GM23248 (cell line): ENCODE data around the gene INTS2. TPM values are rescaled to one million over a fixed set of nuclear protein-coding genes. Genes with fewer than 3 reads are reported as not detected.
A peak's percentile ranks its signal among the peaks of the same experiment; 100 is the strongest.

Experiments used
- DNase-seq: peaks from one replicate; pipeline ENCODE4 v3.0.0-alpha.2; 2015
- H2AFZ ChIP-seq: fragments of 200-600 bp; sonication (generic); 2 replicates; pipeline ENCODE4 v1.6.1; 2016; ENCODE audit warnings: antibody characterized with exemption
- H3F3A ChIP-seq: fragments of 200-600 bp; sonication (generic); 2 replicates; pipeline ENCODE4 v1.6.1; 2016; ENCODE audit warnings: mild to moderate bottlenecking, antibody characterized with exemption, mixed run types; ENCODE audit not compliant: insufficient read depth
- H3K27ac ChIP-seq: fragments of 200-600 bp; sonication (generic); 2 replicates; pipeline ENCODE4 v1.5.1; 2016; ENCODE audit warnings: mild to moderate bottlenecking
- H3K27me3 ChIP-seq: fragments of 200-600 bp; sonication (generic); replicated peaks from 2 replicates; pipeline ENCODE4 v1.6.1; 2016; ENCODE audit warnings: mild to moderate bottlenecking; ENCODE audit not compliant: insufficient read depth
- H3K36me3 ChIP-seq: fragments of 200-600 bp; sonication (generic); 2 replicates; pipeline ENCODE4 v1.6.1; 2016; ENCODE audit warnings: low read depth, mild to moderate bottlenecking
- H3K4me1 ChIP-seq: fragments of 200-600 bp; sonication (generic); 2 replicates; pipeline ENCODE4 v1.6.1; 2016; ENCODE audit warnings: mild to moderate bottlenecking; ENCODE audit not compliant: insufficient read depth
- H3K4me2 ChIP-seq: fragments of 200-600 bp; sonication (generic); one replicate; pipeline ENCODE4 v1.6.1; 2016; ENCODE audit warnings: mild to moderate bottlenecking; ENCODE audit not compliant: unreplicated experiment
- H3K4me3 ChIP-seq: fragments of 200-600 bp; sonication (generic); 2 replicates; pipeline ENCODE4 v1.5.1; 2016; ENCODE audit warnings: mild to moderate bottlenecking
- H3K79me2 ChIP-seq: fragments of 200-600 bp; sonication (generic); 2 replicates; pipeline ENCODE4 v1.6.1; 2016; ENCODE audit warnings: mild to moderate bottlenecking; ENCODE audit not compliant: insufficient read depth
- H3K9ac ChIP-seq: fragments of 200-600 bp; sonication (generic); 2 replicates; pipeline ENCODE4 v1.6.1; 2016; ENCODE audit warnings: mild to moderate bottlenecking
- H3K9me2 ChIP-seq: fragments of 200-600 bp; sonication (generic); 2 replicates; pipeline ENCODE4 v1.6.1; 2016; ENCODE audit warnings: mixed run types, mild to moderate bottlenecking, moderate library complexity; ENCODE audit not compliant: insufficient read depth
- H3K9me3 ChIP-seq: fragments of 200-600 bp; sonication (generic); one replicate; pipeline ENCODE4 v1.6.1; 2017; ENCODE audit warnings: low read depth
- H4K20me1 ChIP-seq: fragments of 200-600 bp; sonication (generic); 2 replicates; pipeline ENCODE4 v1.6.0; 2016; ENCODE audit not compliant: insufficient read depth
- EZH2 ChIP-seq: fragments of 200-600 bp; sonication (generic); IDR thresholded peaks from 2 replicates; pipeline ENCODE4 v1.6.1; 2018; ENCODE audit warnings: antibody characterized with exemption, mild to moderate bottlenecking; ENCODE audit not compliant: insufficient read depth, poor library complexity, severe bottlenecking
- EZH2phosphoT487 ChIP-seq: fragments of 200-600 bp; sonication (generic); IDR thresholded peaks from 2 replicates; pipeline ENCODE4 v1.6.1; 2018; ENCODE audit warnings: antibody characterized with exemption, moderate library complexity, mild to moderate bottlenecking, low read depth; ENCODE audit not compliant: insufficient read depth
- WGBS, 2 experiments: methylation state at CpG; one replicate each; pipeline ENCODE4 v1.1.6; 2015 to 2017; ENCODE audit warnings: low lambda C conversion rate in 2 of 2, low coverage in 1 of 2; ENCODE audit errors: missing lambda C conversion rate in 2 of 2; 5-methylcytosine and 5-hydroxymethylcytosine counted together
- in situ Hi-C: fragments of 300-500 bp; cut with MboI; formaldehyde crosslinking; loops from 2 replicates; pipeline ENCODE4 v1.15.0; 2020
- polyA plus RNA-seq: library from polyadenylated mRNA; unstranded; fragments of >200 nt; fragmentation: Nextera tagmentation; extraction: Ambion mirVana; gene quantifications from 2 replicates; pipeline ENCODE4 v1.2.1, GENCODE V29; 2016
- total RNA-seq: library from RNA; depleted of rRNA; stranded (reverse); fragments of >200 nt; shearing (Covaris generic); gene quantifications from 2 replicates; pipeline ENCODE4 v1.2.3, GENCODE V29; 2014

INTS2 gene
- total and polyA plus RNA-seq, 2 experiments from 2014 or later: 3.2 to 7.8 TPM

- 96 to 97% methylated on average over 3 to 4 of the region's 4 CpGs for WGBS, 2 experiments
- Histone ChIP-seq H3K79me2 (no peaks in the 10 kb centered on the region), H3K9me2 (no peaks in the 10 kb centered on the region), H2AFZ (no peak overlapping the region), H3K4me1 (no peaks in the 10 kb centered on the region), H3F3A (no peaks in the 10 kb centered on the region), H3K36me3 (0 out of 2 replicates have a peak, but pooled peaks cover 14% of the 10 kb centered on the region), H3K4me3 (no peak overlapping the region), H4K20me1 (no peaks in the 10 kb centered on the region), H3K9me3 (no peaks in the 10 kb centered on the region), H3K27me3 (no peaks in the 10 kb centered on the region), H3K27ac (no peak overlapping the region), H3K9ac (no peak overlapping the region), H3K4me2 (no peak overlapping the region)
- no peak for DNase-seq
- in situ Hi-C loops: no loop called here
- TF ChIP-seq EZH2 (no peak), EZH2phosphoT487 (no peak)
Measured at GRCh38 chr17:61880589-61881102, 47.1 kb downstream of the INTS2 start.

- Histone ChIP-seq H3K9me3 (no peaks in the 10 kb centered on the region), H3F3A (no peaks in the 10 kb centered on the region), H3K9ac (no peak overlapping the region), H4K20me1 (no peaks in the 10 kb centered on the region), H3K4me1 (no peaks in the 10 kb centered on the region), H2AFZ (no peak overlapping the region), H3K9me2 (no peaks in the 10 kb centered on the region), H3K79me2 (no peaks in the 10 kb centered on the region), H3K27ac (no peak overlapping the region), H3K4me2 (no peak overlapping the region), H3K36me3 (peaks cover 20% of the 10 kb centered on the region; the same call in 1 of the 2 replicates), H3K4me3 (no peak overlapping the region), H3K27me3 (no peaks in the 10 kb centered on the region)
- peak; percentile 4 for DNase-seq
- no peak for TF ChIP-seq EZH2
- TF ChIP-seq EZH2phosphoT487: no peak
- in situ Hi-C loops: no loop called here
- WGBS, 2 experiments: 93 to 97% methylated on average over 3 of the region's 3 CpGs
Measured at GRCh38 chr17:61878984-61879612, 48.7 kb downstream of the INTS2 start.

DNA sequence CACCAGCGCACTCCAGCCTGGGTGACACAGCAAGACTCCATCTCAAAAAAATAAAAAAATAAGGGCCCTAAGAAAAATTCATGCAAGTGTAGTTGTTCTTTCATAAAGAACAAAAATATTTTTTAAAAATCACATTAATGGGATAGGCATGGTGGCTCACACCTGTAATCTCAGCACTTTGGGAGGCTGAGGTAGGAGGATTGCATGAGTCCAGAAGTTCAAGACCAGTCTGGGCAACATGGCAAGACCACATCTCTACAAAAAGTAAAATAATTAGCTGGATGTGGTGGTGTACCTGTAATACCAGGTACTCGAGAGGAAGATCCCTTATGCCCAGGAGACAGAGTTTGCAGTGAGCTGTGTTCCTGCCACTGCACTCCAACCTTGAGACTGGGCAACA is 49.3 kb downstream of the INTS2 start:
- H3K9me2 ChIP-seq: no peaks in the 10 kb centered on the region
- H3F3A ChIP-seq: no peaks in the 10 kb centered on the region
- H3K79me2 ChIP-seq: no peaks in the 10 kb centered on the region
- no peak overlapping the region for H3K4me2 ChIP-seq
- DNase-seq: no peak
- TF ChIP-seq EZH2phosphoT487 (no peak), EZH2 (no peak)
- no peaks in the 10 kb centered on the region for H3K27me3 ChIP-seq
- H3K4me3 ChIP-seq: no peak overlapping the region
- H4K20me1 ChIP-seq: no peaks in the 10 kb centered on the region
- H2AFZ ChIP-seq: no peak overlapping the region
- WGBS, 2 experiments: 77 to 91% methylated on average over 2 of the region's 2 CpGs
- in situ Hi-C loops: no loop called here
- peaks cover 20% of the 10 kb centered on the region; the same call in 1 of the 2 replicates for H3K36me3 ChIP-seq
- H3K27ac ChIP-seq: no peak overlapping the region
- H3K9ac ChIP-seq: no peak overlapping the region
- H3K9me3 ChIP-seq: no peaks in the 10 kb centered on the region
- H3K4me1 ChIP-seq: no peaks in the 10 kb centered on the region

- Histone ChIP-seq H3K9me2 (no peaks in the 10 kb centered on the region), H3K27me3 (no peaks in the 10 kb centered on the region), H3K36me3 (peaks cover 20% of the 10 kb centered on the region; the same call in 1 of the 2 replicates), H2AFZ (no peak overlapping the region), H3K27ac (no peak overlapping the region), H3K9me3 (no peaks in the 10 kb centered on the region), H3K9ac (no peak overlapping the region), H3K4me3 (no peak overlapping the region), H3K4me1 (no peaks in the 10 kb centered on the region), H3K4me2 (no peak overlapping the region), H4K20me1 (no peaks in the 10 kb centered on the region), H3F3A (no peaks in the 10 kb centered on the region), H3K79me2 (no peaks in the 10 kb centered on the region)
- DNase-seq: no peak
- in situ Hi-C loops: no loop called here
- WGBS, 2 experiments: 95 to 97% methylated on average over 2 of the region's 2 CpGs
- no peak for TF ChIP-seq EZH2
- TF ChIP-seq EZH2phosphoT487: no peak
Measured at GRCh38 chr17:61877837-61878236, 49.9 kb downstream of the INTS2 start.

GRCh38 chr17:61875804-61876203 is 52.0 kb downstream of the INTS2 start:
- Histone ChIP-seq H2AFZ (no peak overlapping the region), H3K27me3 (no peaks in the 10 kb centered on the region), H3K9ac (no peak overlapping the region), H3K36me3 (peaks cover 22% of the 10 kb centered on the region; the same call in 1 of the 2 replicates), H3K9me2 (no peaks in the 10 kb centered on the region), H3K4me2 (no peak overlapping the region), H4K20me1 (no peaks in the 10 kb centered on the region), H3F3A (no peaks in the 10 kb centered on the region), H3K27ac (no peak overlapping the region), H3K4me3 (no peak overlapping the region), H3K4me1 (no peaks in the 10 kb centered on the region), H3K9me3 (no peaks in the 10 kb centered on the region), H3K79me2 (no peaks in the 10 kb centered on the region)
- TF ChIP-seq EZH2: no peak
- TF ChIP-seq EZH2phosphoT487: no peak
- 89 to 91% methylated on average over 3 of the region's 3 CpGs for WGBS, 2 experiments
- no peak for DNase-seq
- in situ Hi-C loops: no loop called here
